Keratinocyte (primary cell): Measurements from ENCODE around the gene MPC1.

Source experiments
- CTCF ChIP-seq, 3 experiments: IDR thresholded peaks in 1 of 3; conservative IDR thresholded peaks in 1 of 3; optimal IDR thresholded peaks in 1 of 3; 2 replicates in 2 of 3; 3 replicates in 1 of 3; pipeline versions ENCODE3 to v1.5.1; 2011; ENCODE audit warnings: low read length in 3 of 3, mild to moderate bottlenecking in 3 of 3, moderate library complexity in 2 of 3, control low read depth in 1 of 3, inconsistent platforms in 1 of 3; ENCODE audit not compliant: insufficient read depth in 2 of 3; ENCODE audit errors: extremely low read depth in 1 of 3
- EZH2 ChIP-seq: IDR thresholded peaks from one replicate; pipeline ENCODE4 v1.6.1; 2012; ENCODE audit warnings: inconsistent platforms, mild to moderate bottlenecking, low read length, moderate library complexity

- no peak for TF ChIP-seq CTCF (optimal IDR thresholded peaks at IDR 0.05 in 1 of 3, IDR thresholded peaks at IDR 0.05 in 1 of 3, conservative IDR thresholded peaks at IDR 0.05 in 1 of 3; ENCODE audit: extremely low read depth in 1 of 3, insufficient read depth in 2 of 3, low read length in 3 of 3)
- TF ChIP-seq EZH2, result no peak
Measured at GRCh38 chr6:166430269-166430668, 47.5 kb upstream of the MPC1 start.
